Fibroblast of pulmonary artery (primary cell): ENCODE measurements around the gene RGS7BP.

Experiments used
- DNase-seq: peaks from one replicate; pipeline ENCODE4 v3.0.0-alpha.2; 2010; ENCODE audit warnings: low read depth
- H3K4me3 ChIP-seq: replicated peaks from 2 replicates; pipeline ENCODE4 v1.5.1; 2011; ENCODE audit warnings: low read depth, mild to moderate bottlenecking, control low read depth, low read length, moderate library complexity
- TF ChIP-seq, protein P1 (sequence below): IDR thresholded peaks from 2 replicates; pipeline ENCODE4 v1.5.1; 2011; ENCODE audit warnings: mild to moderate bottlenecking, control low read depth, low read length, inconsistent platforms; ENCODE audit errors: missing control alignments

RGS7BP gene

DNA sequence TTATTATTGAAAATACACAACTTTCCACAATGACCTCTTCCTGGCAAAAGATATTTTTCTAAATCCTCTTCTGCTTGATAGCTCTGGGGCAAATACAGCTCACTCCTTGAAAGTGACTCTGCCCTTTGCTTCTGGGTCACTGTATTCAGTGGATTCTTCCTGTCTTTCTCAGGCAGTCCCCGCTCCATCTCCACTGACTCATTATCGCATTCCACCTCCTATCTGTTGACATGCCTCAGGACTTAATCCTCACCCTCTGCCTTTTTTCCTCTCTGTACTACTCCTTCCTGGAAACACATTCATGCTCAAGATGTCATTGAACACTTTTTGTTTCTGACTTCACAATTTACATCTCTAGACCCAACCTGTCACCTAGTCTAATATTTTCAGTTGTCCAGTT lies 8.4 kb upstream of the RGS7BP start:
- TF ChIP-seq, protein P1, sequence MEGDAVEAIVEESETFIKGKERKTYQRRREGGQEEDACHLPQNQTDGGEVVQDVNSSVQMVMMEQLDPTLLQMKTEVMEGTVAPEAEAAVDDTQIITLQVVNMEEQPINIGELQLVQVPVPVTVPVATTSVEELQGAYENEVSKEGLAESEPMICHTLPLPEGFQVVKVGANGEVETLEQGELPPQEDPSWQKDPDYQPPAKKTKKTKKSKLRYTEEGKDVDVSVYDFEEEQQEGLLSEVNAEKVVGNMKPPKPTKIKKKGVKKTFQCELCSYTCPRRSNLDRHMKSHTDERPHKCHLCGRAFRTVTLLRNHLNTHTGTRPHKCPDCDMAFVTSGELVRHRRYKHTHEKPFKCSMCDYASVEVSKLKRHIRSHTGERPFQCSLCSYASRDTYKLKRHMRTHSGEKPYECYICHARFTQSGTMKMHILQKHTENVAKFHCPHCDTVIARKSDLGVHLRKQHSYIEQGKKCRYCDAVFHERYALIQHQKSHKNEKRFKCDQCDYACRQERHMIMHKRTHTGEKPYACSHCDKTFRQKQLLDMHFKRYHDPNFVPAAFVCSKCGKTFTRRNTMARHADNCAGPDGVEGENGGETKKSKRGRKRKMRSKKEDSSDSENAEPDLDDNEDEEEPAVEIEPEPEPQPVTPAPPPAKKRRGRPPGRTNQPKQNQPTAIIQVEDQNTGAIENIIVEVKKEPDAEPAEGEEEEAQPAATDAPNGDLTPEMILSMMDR: no peak
- peak; percentile 3 for DNase-seq
- no peak overlapping the region for H3K4me3 ChIP-seq

DNA sequence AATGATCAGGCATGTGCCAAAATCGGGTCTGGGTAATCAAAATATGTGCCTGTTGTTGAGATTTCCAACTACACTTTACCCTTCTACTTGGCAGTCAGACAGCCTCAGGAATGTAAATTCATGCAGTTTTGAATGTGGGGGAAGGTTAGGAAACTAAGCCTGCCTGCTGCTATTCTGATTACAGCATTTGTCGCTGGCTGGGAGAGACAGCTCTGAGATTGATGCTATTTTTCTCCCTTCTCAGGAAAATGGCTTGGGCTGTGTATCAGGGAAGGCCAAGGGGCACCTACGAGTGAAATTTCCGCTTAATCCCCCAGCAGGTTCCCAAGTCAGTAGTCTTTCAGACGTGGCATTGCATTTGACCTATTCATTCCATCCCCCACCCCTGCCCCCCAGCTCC lies 3.6 kb upstream of the RGS7BP start:
- no peak for DNase-seq
- TF ChIP-seq, protein P1: no peak
- no peak overlapping the region for H3K4me3 ChIP-seq

DNA sequence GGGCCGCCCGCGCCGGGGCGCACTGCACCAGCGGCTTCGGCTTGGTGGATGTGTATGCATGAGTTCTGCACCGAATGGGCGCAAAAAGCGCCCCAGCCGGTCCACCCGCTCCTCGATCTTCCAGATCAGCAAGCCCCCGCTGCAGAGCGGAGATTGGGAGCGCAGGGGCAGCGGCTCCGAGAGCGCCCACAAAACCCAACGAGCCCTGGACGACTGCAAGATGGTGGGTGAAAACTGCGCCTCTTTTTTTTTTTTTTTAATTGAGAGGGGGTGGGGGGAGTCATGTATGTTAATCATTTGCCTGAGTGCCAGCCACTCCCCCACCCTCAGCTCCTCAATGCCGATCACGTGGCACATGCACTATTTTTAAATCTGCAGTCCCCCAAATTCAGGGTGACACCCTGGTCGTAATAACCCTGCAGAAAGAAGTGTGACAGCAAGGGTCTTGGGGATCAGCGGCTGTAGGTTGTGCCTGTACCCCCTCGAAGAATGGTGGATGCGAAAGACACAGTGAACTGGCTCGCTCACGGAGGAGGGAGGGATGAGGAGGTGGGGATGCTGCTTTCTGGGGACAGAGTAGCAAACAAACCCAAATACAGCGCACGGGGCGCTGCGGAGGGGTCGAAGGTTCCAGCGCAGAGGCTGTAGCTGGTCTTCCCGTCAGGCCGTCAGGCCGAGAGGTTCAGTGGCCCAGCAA lies 900 bp downstream of the RGS7BP start:
- TF ChIP-seq, protein P1: no peak
- H3K4me3 ChIP-seq: no peak overlapping the region
- no peak for DNase-seq

DNA sequence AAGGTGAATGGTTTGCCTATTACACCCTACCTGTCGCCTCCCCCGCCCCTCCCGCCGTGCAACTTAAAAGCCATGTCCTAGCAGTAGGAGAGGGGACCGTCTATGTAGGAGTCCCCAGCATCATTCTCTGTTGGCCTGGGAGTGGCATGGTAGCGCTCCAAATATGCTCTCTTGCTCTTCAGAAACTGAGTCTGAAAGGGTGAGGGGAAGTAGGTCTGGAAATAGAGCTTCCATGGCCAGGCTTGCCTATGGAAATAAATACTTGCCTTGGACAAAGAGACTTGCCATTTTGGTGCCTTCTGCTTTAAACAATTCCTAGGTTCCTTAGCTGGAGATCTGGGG lies 1.4 kb downstream of the RGS7BP start:
- DNase-seq: no peak
- no peak overlapping the region for H3K4me3 ChIP-seq
- TF ChIP-seq, protein P1: no peak

DNA sequence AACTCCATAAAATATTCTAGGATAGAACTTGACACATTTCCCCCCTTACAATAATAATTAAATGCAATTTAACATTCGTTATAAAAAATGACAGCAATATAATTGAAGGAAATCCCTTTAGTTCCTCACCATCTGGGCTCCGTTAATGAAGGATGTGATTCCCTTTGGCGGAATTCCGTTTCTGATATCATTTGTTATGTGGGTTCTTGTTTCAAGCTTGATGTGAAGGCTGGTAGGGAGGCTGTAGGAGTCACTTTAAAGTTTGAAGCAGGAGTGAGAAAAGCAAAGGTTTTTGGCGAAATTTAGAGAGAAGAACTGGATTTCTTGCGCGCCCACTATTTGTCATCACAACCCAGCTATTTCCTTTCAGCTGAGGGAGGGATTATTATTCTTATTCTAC lies 4.0 kb downstream of the RGS7BP start:
- no peak overlapping the region for H3K4me3 ChIP-seq
- TF ChIP-seq, protein P1: no peak
- no peak for DNase-seq

DNA sequence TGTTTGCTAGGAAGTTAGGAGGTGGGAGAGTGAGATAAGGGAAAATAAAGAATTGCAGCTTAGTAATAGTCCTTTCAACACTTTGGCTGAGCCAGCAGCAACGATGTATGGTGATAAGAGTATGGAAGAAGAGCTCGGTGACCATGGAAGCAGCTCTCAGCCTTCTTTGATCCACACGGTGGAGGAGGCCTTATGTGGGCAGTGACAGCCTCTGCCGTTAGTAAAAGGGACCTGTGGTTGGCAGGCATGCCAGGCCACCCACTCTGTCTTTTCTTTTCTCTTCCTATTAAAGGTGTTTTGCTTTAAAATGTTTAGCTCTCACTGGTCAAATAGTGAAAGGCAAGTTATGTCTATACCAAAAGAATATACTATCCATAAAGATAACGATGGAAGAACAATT lies 7.7 kb downstream of the RGS7BP start:
- TF ChIP-seq, protein P1: no peak
- H3K4me3 ChIP-seq: no peak overlapping the region
- DNase-seq: no peak

DNA sequence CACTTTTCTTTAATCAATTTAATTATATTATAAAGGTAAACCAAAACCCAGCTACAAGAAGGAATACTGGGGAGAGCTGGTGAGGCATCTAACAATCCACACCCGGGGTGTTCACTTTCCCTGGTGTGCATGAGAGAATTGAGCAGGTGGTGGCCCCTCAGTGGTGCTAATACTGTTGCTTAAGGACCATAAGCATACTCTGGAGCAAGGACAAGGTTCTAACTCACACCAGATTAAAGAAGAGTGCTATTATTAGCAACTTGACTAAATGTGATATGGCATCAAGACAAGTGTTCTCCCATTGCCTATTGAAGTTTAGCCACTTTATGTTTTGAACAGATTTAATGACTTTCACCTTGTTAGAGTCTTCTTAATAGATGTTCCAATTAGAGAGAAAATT lies 8.8 kb downstream of the RGS7BP start:
- TF ChIP-seq, protein P1: no peak
- no peak overlapping the region for H3K4me3 ChIP-seq
- no peak for DNase-seq
